GM23338 (cell line): ENCODE data around the gene SMPDL3A. TPM values are rescaled to one million over a fixed set of nuclear protein-coding genes. Genes with fewer than 3 reads are reported as not detected.

Experiments used
- ATAC-seq: fragments of 200-7000 bp; cut with Tn5 transposase; 3 replicates; pipeline ENCODE4 v1.9.1; 2020
- DNase-seq: peaks from one replicate; pipeline ENCODE4 v3.0.0-alpha.2; 2015; ENCODE audit warnings: low spot score
- H2AFZ ChIP-seq: fragments of 200-600 bp; sonication (generic); 2 replicates; pipeline ENCODE4 v1.8.0; 2016; ENCODE audit warnings: antibody characterized with exemption, mild to moderate bottlenecking, moderate library complexity
- H3F3A ChIP-seq: fragments of 200-600 bp; sonication (generic); replicated peaks from 2 replicates; pipeline ENCODE4 v1.8.0; 2017; ENCODE audit warnings: antibody characterized with exemption, mixed run types, low read depth
- H3K27ac ChIP-seq: fragments of 200-600 bp; sonication (generic); 2 replicates; pipeline ENCODE4 v1.6.1; 2016; ENCODE audit warnings: low read depth
- H3K27me3 ChIP-seq: fragments of 200-600 bp; sonication (generic); 2 replicates; pipeline ENCODE4 v1.8.0; 2016; ENCODE audit warnings: mild to moderate bottlenecking, mixed run types, moderate library complexity; ENCODE audit not compliant: insufficient read depth
- H3K36me3 ChIP-seq: fragments of 200-600 bp; sonication (generic); 2 replicates; pipeline ENCODE4 v1.8.0; 2016; ENCODE audit warnings: mild to moderate bottlenecking; ENCODE audit not compliant: insufficient read depth
- H3K4me1 ChIP-seq: fragments of 200-600 bp; sonication (generic); 2 replicates; pipeline ENCODE4 v1.8.0; 2016; ENCODE audit warnings: mild to moderate bottlenecking, moderate library complexity; ENCODE audit not compliant: insufficient read depth
- H3K4me2 ChIP-seq: fragments of 200-600 bp; sonication (generic); 2 replicates; pipeline ENCODE4 v1.7.1; 2017; ENCODE audit warnings: mixed run types
- H3K4me3 ChIP-seq: fragments of 200-600 bp; sonication (generic); 2 replicates; pipeline ENCODE4 v1.6.1; 2016; ENCODE audit warnings: mixed run types
- H3K79me2 ChIP-seq: fragments of 200-600 bp; sonication (generic); replicated peaks from 2 replicates; pipeline ENCODE4 v1.8.0; 2017; ENCODE audit warnings: mild to moderate bottlenecking; ENCODE audit not compliant: insufficient read depth
- H3K9me2 ChIP-seq: fragments of 200-600 bp; sonication (generic); 2 replicates; pipeline ENCODE4 v1.8.0; 2017; ENCODE audit not compliant: insufficient read depth
- H4K20me1 ChIP-seq: fragments of 200-600 bp; sonication (generic); replicated peaks from 2 replicates; pipeline ENCODE4 v1.8.0; 2017; ENCODE audit warnings: mild to moderate bottlenecking; ENCODE audit not compliant: insufficient read depth
- H3K27ac Mint-ChIP-seq: 2 replicates; pipeline ENCODE4 v1.8.0; 2020; ENCODE audit warnings: inconsistent platforms, mild to moderate bottlenecking, moderate library complexity, mixed read lengths
- H3K27me3 Mint-ChIP-seq: 3 replicates; pipeline ENCODE4 v1.8.0; 2022; ENCODE audit warnings: low read depth, mild to moderate bottlenecking, moderate library complexity, mixed read lengths, inconsistent platforms; ENCODE audit not compliant: insufficient read depth, poor library complexity
- H3K36me3 Mint-ChIP-seq: 3 replicates; pipeline ENCODE4 v1.8.0; 2021; ENCODE audit warnings: low read depth, mild to moderate bottlenecking, inconsistent platforms, moderate library complexity, mixed read lengths
- H3K4me1 Mint-ChIP-seq: 3 replicates; pipeline ENCODE4 v1.8.0; 2020; ENCODE audit warnings: mild to moderate bottlenecking, inconsistent platforms, mixed read lengths
- H3K4me3 Mint-ChIP-seq: 3 replicates; pipeline ENCODE4 v1.8.0; 2021; ENCODE audit warnings: moderate library complexity, mild to moderate bottlenecking, inconsistent platforms, mixed read lengths
- H3K9me3 Mint-ChIP-seq: 3 replicates; pipeline ENCODE4 v1.8.0; 2020; ENCODE audit warnings: moderate library complexity, mild to moderate bottlenecking, inconsistent platforms, mixed read lengths
- CREB1 ChIP-seq: fragments of 250-450 bp; sonication (Bioruptor Pico); IDR thresholded peaks from 2 replicates; pipeline ENCODE4 v1.5.0; 2020; ENCODE audit warnings: low read depth, mild to moderate bottlenecking, moderate library complexity
- CTCF ChIP-seq, 2 experiments: fragments of 200-600 bp in 1 of 2; sonication (generic) in 1 of 2; conservative IDR thresholded peaks; 2 replicates each; pipeline versions ENCODE4 v1.5.1 to v1.6.1; 2016 to 2017; ENCODE audit warnings: antibody characterized with exemption in 2 of 2, low read depth in 2 of 2, mild to moderate bottlenecking in 2 of 2, moderate library complexity in 1 of 2
- JUNB ChIP-seq: IDR thresholded peaks from one replicate; pipeline ENCODE4 v1.6.1; 2016; ENCODE audit warnings: antibody characterized with exemption; ENCODE audit not compliant: unreplicated experiment
- NANOG ChIP-seq: IDR thresholded peaks from 2 replicates; pipeline ENCODE4 v1.6.1; 2016; ENCODE audit warnings: antibody characterized with exemption, borderline replicate concordance
- POLR2AphosphoS5 ChIP-seq: IDR thresholded peaks from 2 replicates; pipeline ENCODE4 v1.6.1; 2016; ENCODE audit warnings: antibody characterized with exemption, low read depth
- REST ChIP-seq: IDR thresholded peaks from one replicate; pipeline ENCODE4 v1.6.1; 2018; ENCODE audit warnings: antibody characterized with exemption; ENCODE audit not compliant: unreplicated experiment
- STAT1 ChIP-seq: IDR thresholded peaks from one replicate; pipeline ENCODE4 v1.6.1; 2016; ENCODE audit warnings: antibody characterized with exemption; ENCODE audit not compliant: unreplicated experiment
- ZNF114 ChIP-seq: fragments of 250-450 bp; sonication (Bioruptor Pico); IDR thresholded peaks from 2 replicates; pipeline ENCODE4 v1.5.0; 2020; ENCODE audit warnings: mild to moderate bottlenecking, moderate library complexity
- ZNF331 ChIP-seq: fragments of 250-450 bp; sonication (Bioruptor Pico); IDR thresholded peaks from 2 replicates; pipeline ENCODE4 v1.5.0; 2020; ENCODE audit warnings: low read depth, mild to moderate bottlenecking, moderate library complexity
- ZNF462 ChIP-seq: fragments of 250-450 bp; sonication (Bioruptor Pico); IDR thresholded peaks from 2 replicates; pipeline ENCODE4 v1.5.0; 2020; ENCODE audit warnings: mild to moderate bottlenecking, moderate library complexity
- polyA plus RNA-seq: library from polyadenylated mRNA; unstranded; fragments of >200 nt; fragmentation: Nextera tagmentation; extraction: Ambion mirVana; gene quantifications from 2 replicates; pipeline ENCODE4 v1.2.1, GENCODE V29; 2016
- total RNA-seq: library from RNA; depleted of rRNA; stranded (reverse); fragments of >200 nt; shearing (Covaris generic); gene quantifications from 2 replicates; pipeline ENCODE4 v1.2.3, GENCODE V29; 2014
- TF ChIP-seq, protein P1 (sequence below): IDR thresholded peaks from 2 replicates; pipeline ENCODE4 v1.6.1; 2016; ENCODE audit warnings: antibody characterized with exemption

SMPDL3A gene
- total and polyA plus RNA-seq, 2 experiments from 2014 or later: 3.5 to 6.3 TPM

- TF ChIP-seq ZNF462 (CRISPR knock-in tag) (no peak), CREB1 (CRISPR knock-in tag) (no peak)
Observed at GRCh38 chr6:122818866-122819265, 29.8 kb downstream of the SMPDL3A start (continued).

- Histone ChIP-seq H3K9me2 (no peaks in the 10 kb centered on the region), H3K27me3 (no peaks in the 10 kb centered on the region), H3K4me3 (no peak overlapping the region), H3K4me2 (no peak overlapping the region), H2AFZ (no peak overlapping the region), H4K20me1 (no peaks in the 10 kb centered on the region), H3K79me2 (no peaks in the 10 kb centered on the region), H3F3A (no peaks in the 10 kb centered on the region), H3K4me1 (peaks cover 14% of the 10 kb centered on the region), H3K27ac (no peak overlapping the region), H3K36me3 (no peaks in the 10 kb centered on the region)
- H3K4me1 Mint-ChIP-seq: peaks cover 17% of the 10 kb centered on the region
- H3K27ac Mint-ChIP-seq: no peak overlapping the region
- H3K4me3 Mint-ChIP-seq: no peak overlapping the region
- H3K36me3 Mint-ChIP-seq: no peaks in the 10 kb centered on the region
- TF ChIP-seq CTCF (conservative IDR thresholded peaks at IDR 0.05; ENCODE audit: low read depth in 2 of 2) (no peak), ZNF331 (CRISPR knock-in tag) (no peak), POLR2AphosphoS5 (no peak), STAT1 (no peak), NANOG (no peak), REST (no peak), ZNF114 (CRISPR knock-in tag) (no peak), JUNB (no peak)
- TF ChIP-seq, protein P1, sequence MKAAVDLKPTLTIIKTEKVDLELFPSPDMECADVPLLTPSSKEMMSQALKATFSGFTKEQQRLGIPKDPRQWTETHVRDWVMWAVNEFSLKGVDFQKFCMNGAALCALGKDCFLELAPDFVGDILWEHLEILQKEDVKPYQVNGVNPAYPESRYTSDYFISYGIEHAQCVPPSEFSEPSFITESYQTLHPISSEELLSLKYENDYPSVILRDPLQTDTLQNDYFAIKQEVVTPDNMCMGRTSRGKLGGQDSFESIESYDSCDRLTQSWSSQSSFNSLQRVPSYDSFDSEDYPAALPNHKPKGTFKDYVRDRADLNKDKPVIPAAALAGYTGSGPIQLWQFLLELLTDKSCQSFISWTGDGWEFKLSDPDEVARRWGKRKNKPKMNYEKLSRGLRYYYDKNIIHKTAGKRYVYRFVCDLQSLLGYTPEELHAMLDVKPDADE: no peak
- no peaks in the 10 kb centered on the region; the same call in 2 of the 3 replicates for H3K9me3 Mint-ChIP-seq
- ATAC-seq: peak; percentile 71
- no peaks in the 10 kb centered on the region for H3K27me3 Mint-ChIP-seq
- DNase-seq: peak; percentile 54
Observed at GRCh38 chr6:122821095-122821494, 32.0 kb downstream of the SMPDL3A start.
